Upper lobe of right lung (tissue), 1 donor: ENCODE measurements around the gene ZWILCH. TPM values are rescaled to one million over a fixed set of nuclear protein-coding genes. Genes with fewer than 3 reads are reported as not detected.

Experiments used
- ATAC-seq: fragments of 200-7000 bp; cut with Tn5 transposase; one replicate; pipeline ENCODE4 v1.9.1; 2020; ENCODE audit warnings: mild to moderate bottlenecking, moderate library complexity
- DNase-seq: peaks from one replicate; pipeline ENCODE4 v3.0.0-alpha.2; 2020
- H3K27ac ChIP-seq: fragments of 200-600 bp; one replicate; pipeline ENCODE4 v1.8.0; 2022
- H3K27me3 ChIP-seq: fragments of 200-600 bp; one replicate; pipeline ENCODE4 v1.8.0; 2022; ENCODE audit warnings: mild to moderate bottlenecking
- H3K36me3 ChIP-seq: fragments of 200-600 bp; one replicate; pipeline ENCODE4 v1.8.0; 2022
- H3K4me1 ChIP-seq: fragments of 200-600 bp; one replicate; pipeline ENCODE4 v1.8.0; 2022
- H3K4me3 ChIP-seq: fragments of 200-600 bp; one replicate; pipeline ENCODE4 v1.8.0; 2022; ENCODE audit warnings: mild to moderate bottlenecking
- H3K9me3 ChIP-seq: fragments of 200-600 bp; one replicate; pipeline ENCODE4 v1.8.0; 2022
- CTCF ChIP-seq: fragments of 200-600 bp; IDR thresholded peaks from one replicate; pipeline ENCODE4 v1.8.0; 2022; ENCODE audit warnings: antibody characterized with exemption
- intact Hi-C: fragments of 100-400 bp; cut with DNase I; formaldehyde crosslinking; loops from one replicate; pipeline ENCODE4 v1.11.0; 2022
- total RNA-seq: library from RNA; stranded (reverse); fragmentation: NEBNext Ultra II Directional; extraction: Animal tissue kit (Norgen Biotek cat#: 25700); gene quantifications from one replicate; pipeline ENCODE4 v1.2.1, GENCODE V29; 2021
- donor health status: DM: no; HTN: yes; CAD: no; lungs with severe emphysema.

ZWILCH gene
- total RNA-seq, 1 donor from 2014 or later: 4.6 TPM

- no peak for DNase-seq
- intact Hi-C loops: no loop called here
- no peaks in the 10 kb centered on the region for H3K27me3 ChIP-seq
- no peak overlapping the region for H3K27ac ChIP-seq
- no peak overlapping the region for H3K4me3 ChIP-seq
- no peaks in the 10 kb centered on the region for H3K9me3 ChIP-seq
- ATAC-seq: no peak
- no peak for TF ChIP-seq CTCF
- H3K4me1 ChIP-seq: no peaks in the 10 kb centered on the region
- no peaks in the 10 kb centered on the region for H3K36me3 ChIP-seq
These were observed 24.9 kb upstream of the ZWILCH start for GRCh38 chr15:66480267-66480666.

- Histone ChIP-seq H3K4me3 (no peak overlapping the region), H3K27me3 (no peaks in the 10 kb centered on the region), H3K4me1 (no peaks in the 10 kb centered on the region), H3K27ac (no peak overlapping the region), H3K9me3 (no peaks in the 10 kb centered on the region), H3K36me3 (no peaks in the 10 kb centered on the region)
- DNase-seq (no peak), ATAC-seq (no peak)
- intact Hi-C loops: no loop called here
- no peak for TF ChIP-seq CTCF
These were observed 23.8 kb upstream of the ZWILCH start for GRCh38 chr15:66481107-66481856.

- intact Hi-C loops: no loop called here
- Histone ChIP-seq H3K27ac (no peak overlapping the region), H3K4me1 (no peaks in the 10 kb centered on the region), H3K27me3 (no peaks in the 10 kb centered on the region), H3K9me3 (no peaks in the 10 kb centered on the region), H3K4me3 (no peak overlapping the region), H3K36me3 (peaks cover 11% of the 10 kb centered on the region)
- ATAC-seq: peak; percentile 63
- no peak for DNase-seq
- no peak for TF ChIP-seq CTCF
These were observed 22.6 kb upstream of the ZWILCH start for GRCh38 chr15:66482539-66482938.

GRCh38 chr15:66483131-66483566 lies 22.0 kb upstream of the ZWILCH start:
- peak; percentile 79 for ATAC-seq

GRCh38 chr15:66484539-66485112 lies 20.5 kb upstream of the ZWILCH start:
- no peak for DNase-seq
- ATAC-seq: no peak
- Histone ChIP-seq H3K9me3 (no peaks in the 10 kb centered on the region), H3K4me1 (no peaks in the 10 kb centered on the region), H3K27ac (no peak overlapping the region), H3K4me3 (no peak overlapping the region), H3K27me3 (no peaks in the 10 kb centered on the region), H3K36me3 (peaks cover 31% of the 10 kb centered on the region)
- no peak for TF ChIP-seq CTCF
- intact Hi-C loops: no loop called here

More at GRCh38 chr15:66483131-66483566, 22.0 kb upstream of the ZWILCH start:
- Histone ChIP-seq H3K27ac (no peak overlapping the region), H3K27me3 (no peaks in the 10 kb centered on the region), H3K4me1 (no peaks in the 10 kb centered on the region), H3K36me3 (peaks cover 16% of the 10 kb centered on the region), H3K9me3 (no peaks in the 10 kb centered on the region), H3K4me3 (no peak overlapping the region)
- intact Hi-C loops: no loop called here
- no peak for TF ChIP-seq CTCF
- DNase-seq: peak; percentile 69
